ENCODE results near the gene KRT31. TPM values are rescaled to one million over a fixed set of nuclear protein-coding genes. Genes with fewer than 3 reads are reported as not detected.
A peak's percentile ranks its signal among the peaks of the same experiment; 100 is the strongest.

The KRT31 gene
- total RNA-seq, 1 experiment from 2014 or later = not detected

DNA sequence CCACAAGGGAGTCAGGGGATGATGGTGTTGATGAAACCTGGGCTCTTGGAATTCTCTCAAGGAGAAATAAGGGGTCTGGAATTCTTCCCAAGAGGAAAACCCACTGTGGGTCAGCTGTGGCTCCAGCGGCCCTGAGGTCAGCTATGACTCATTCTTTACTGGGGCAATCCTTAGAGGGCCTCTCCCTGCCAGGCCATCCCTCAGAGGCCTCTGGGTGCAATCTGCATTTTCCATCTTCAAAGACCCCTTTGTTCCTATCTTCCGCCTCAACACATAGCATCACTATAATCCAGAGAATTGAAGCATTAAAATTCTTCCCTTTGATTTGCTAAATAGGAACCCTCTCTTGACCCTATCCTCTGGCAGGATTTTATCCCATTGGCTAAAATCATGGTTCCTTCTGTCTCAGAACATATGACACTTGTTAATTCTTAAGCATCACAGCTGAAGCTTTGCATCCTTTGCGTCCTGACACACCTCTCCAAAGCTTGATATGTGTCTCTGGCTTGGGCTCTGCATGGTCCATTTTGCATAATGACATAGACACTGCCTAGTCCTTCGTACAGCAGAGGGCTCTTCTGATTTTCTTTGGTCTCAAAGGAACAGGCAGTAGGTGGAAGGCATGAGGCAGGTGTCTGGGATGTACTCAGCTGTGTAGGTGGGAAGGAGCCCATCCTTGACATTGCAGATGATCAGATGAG, 31.3 kb upstream of the KRT31 start:
- intact Hi-C loops (cut with micrococcal nuclease) = no loop called here
- Histone ChIP-seq H2AFZ (ENCODE audit: low read depth, low read length, poor library complexity, severe bottlenecking) (no peak overlapping the region), H3K27me3 (ENCODE audit: insufficient read depth, low read length) (no peaks in the 10 kb centered on the region), H3K4me1 (ENCODE audit: control insufficient read depth in 1 of 2, insufficient read depth in 2 of 2, low read length in 2 of 2) (peaks cover 11 to 13% of the 10 kb centered on the region in 2 experiments), H3K4me3 (replicated peaks in 1 of 2; ENCODE audit: low read depth in 1 of 2, low read length in 2 of 2) (no peak overlapping the region), H3K27ac (ENCODE audit: low read depth, low read length) (no peak overlapping the region), H3K4me2 (ENCODE audit: low read length) (peak overlapping the region; percentile 45), H3K79me2 (ENCODE audit: insufficient read depth, low read length) (no peaks in the 10 kb centered on the region), H3K9me3 (ENCODE audit: control insufficient read depth in 1 of 2, insufficient read depth in 1 of 2, low read depth in 1 of 2, low read length in 2 of 2) (no peaks in the 10 kb centered on the region), H3K9me2 (ENCODE audit: insufficient read depth) (no peaks in the 10 kb centered on the region), H3K36me3 (ENCODE audit: control insufficient read depth in 1 of 2, insufficient read depth in 2 of 2, low read length in 2 of 2) (no peaks in the 10 kb centered on the region), H3K9ac (ENCODE audit: low read length) (no peak overlapping the region), H4K20me1 (ENCODE audit: insufficient read depth) (no peaks in the 10 kb centered on the region)
- BruUV-seq (replicated peaks) = no TSS peak
- CTCF ChIA-PET = no interaction called here
- POLR2A ChIA-PET = no interaction called here
- DNase-seq (ENCODE audit: low read depth, low spot score) (no peak), ATAC-seq (peak; percentile 83)
- RAD21 ChIA-PET (ENCODE audit: low non-redundant PET in 1 of 2, low total read pairs in 2 of 2, uncharacterized antibody in 2 of 2, unreplicated experiment in 2 of 2) = interaction anchor here in 1 of 2 experiments (0.7 kb wide), 1 partner anchor 15 kb away, joined by 3 read pairs; no protein-coding TSS in a partner anchor
- TF ChIP-seq RAD21 (IDR thresholded peaks at IDR 0.05; ENCODE audit: low read depth) (no peak), POLR2AphosphoS5 (IDR thresholded peaks at IDR 0.05; ENCODE audit: low read depth, low read length) (no peak), YY1 (IDR thresholded peaks at IDR 0.05; ENCODE audit: extremely low read depth, insufficient replicate concordance, low read depth, low read length) (no peak), CBX3 (IDR thresholded peaks at IDR 0.05; ENCODE audit: low read depth) (no peak), SRF (IDR thresholded peaks at IDR 0.05; ENCODE audit: low read depth) (no peak), TCF7L2 (IDR thresholded peaks at IDR 0.05; ENCODE audit: borderline replicate concordance, extremely low read depth, insufficient read depth, insufficient read length) (no peak), EZH2 (IDR thresholded peaks at IDR 0.05) (no peak), JUND (IDR thresholded peaks at IDR 0.05) (0 out of 2 replicates have a peak, but pooled peaks have one; percentile 47), ZNF274 (IDR thresholded peaks at IDR 0.05; ENCODE audit: low read depth, low read length) (no peak), CEBPB (IDR thresholded peaks at IDR 0.05; ENCODE audit: low read depth) (no peak), SP1 (IDR thresholded peaks at IDR 0.05; ENCODE audit: low read depth) (0 out of 2 replicates have a peak, but pooled peaks have one; percentile 28), SIN3A (IDR thresholded peaks at IDR 0.05; ENCODE audit: low read depth) (no peak), ZFX (IDR thresholded peaks at IDR 0.05) (no peak), ELF1 (IDR thresholded peaks at IDR 0.05; ENCODE audit: borderline replicate concordance, low read depth) (no peak), EGR1 (IDR thresholded peaks at IDR 0.05; ENCODE audit: low read depth) (no peak), EZH2phosphoT487 (IDR thresholded peaks at IDR 0.05; ENCODE audit: borderline replicate concordance) (no peak), FOSL1 (IDR thresholded peaks at IDR 0.05; ENCODE audit: low read depth) (peak; percentile 70), POLR2A (IDR thresholded peaks at IDR 0.05; ENCODE audit: borderline replicate concordance, extremely low read depth, insufficient read depth, insufficient read length) (no peak)
- TF ChIP-seq, protein P1, sequence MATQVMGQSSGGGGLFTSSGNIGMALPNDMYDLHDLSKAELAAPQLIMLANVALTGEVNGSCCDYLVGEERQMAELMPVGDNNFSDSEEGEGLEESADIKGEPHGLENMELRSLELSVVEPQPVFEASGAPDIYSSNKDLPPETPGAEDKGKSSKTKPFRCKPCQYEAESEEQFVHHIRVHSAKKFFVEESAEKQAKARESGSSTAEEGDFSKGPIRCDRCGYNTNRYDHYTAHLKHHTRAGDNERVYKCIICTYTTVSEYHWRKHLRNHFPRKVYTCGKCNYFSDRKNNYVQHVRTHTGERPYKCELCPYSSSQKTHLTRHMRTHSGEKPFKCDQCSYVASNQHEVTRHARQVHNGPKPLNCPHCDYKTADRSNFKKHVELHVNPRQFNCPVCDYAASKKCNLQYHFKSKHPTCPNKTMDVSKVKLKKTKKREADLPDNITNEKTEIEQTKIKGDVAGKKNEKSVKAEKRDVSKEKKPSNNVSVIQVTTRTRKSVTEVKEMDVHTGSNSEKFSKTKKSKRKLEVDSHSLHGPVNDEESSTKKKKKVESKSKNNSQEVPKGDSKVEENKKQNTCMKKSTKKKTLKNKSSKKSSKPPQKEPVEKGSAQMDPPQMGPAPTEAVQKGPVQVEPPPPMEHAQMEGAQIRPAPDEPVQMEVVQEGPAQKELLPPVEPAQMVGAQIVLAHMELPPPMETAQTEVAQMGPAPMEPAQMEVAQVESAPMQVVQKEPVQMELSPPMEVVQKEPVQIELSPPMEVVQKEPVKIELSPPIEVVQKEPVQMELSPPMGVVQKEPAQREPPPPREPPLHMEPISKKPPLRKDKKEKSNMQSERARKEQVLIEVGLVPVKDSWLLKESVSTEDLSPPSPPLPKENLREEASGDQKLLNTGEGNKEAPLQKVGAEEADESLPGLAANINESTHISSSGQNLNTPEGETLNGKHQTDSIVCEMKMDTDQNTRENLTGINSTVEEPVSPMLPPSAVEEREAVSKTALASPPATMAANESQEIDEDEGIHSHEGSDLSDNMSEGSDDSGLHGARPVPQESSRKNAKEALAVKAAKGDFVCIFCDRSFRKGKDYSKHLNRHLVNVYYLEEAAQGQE (IDR thresholded peaks at IDR 0.05; ENCODE audit: low read depth) = no peak
- TF ChIP-seq, protein P2, sequence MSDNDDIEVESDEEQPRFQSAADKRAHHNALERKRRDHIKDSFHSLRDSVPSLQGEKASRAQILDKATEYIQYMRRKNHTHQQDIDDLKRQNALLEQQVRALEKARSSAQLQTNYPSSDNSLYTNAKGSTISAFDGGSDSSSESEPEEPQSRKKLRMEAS (IDR thresholded peaks at IDR 0.05) = no peak
- TF ChIP-seq, protein P3, sequence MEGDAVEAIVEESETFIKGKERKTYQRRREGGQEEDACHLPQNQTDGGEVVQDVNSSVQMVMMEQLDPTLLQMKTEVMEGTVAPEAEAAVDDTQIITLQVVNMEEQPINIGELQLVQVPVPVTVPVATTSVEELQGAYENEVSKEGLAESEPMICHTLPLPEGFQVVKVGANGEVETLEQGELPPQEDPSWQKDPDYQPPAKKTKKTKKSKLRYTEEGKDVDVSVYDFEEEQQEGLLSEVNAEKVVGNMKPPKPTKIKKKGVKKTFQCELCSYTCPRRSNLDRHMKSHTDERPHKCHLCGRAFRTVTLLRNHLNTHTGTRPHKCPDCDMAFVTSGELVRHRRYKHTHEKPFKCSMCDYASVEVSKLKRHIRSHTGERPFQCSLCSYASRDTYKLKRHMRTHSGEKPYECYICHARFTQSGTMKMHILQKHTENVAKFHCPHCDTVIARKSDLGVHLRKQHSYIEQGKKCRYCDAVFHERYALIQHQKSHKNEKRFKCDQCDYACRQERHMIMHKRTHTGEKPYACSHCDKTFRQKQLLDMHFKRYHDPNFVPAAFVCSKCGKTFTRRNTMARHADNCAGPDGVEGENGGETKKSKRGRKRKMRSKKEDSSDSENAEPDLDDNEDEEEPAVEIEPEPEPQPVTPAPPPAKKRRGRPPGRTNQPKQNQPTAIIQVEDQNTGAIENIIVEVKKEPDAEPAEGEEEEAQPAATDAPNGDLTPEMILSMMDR (IDR thresholded peaks at IDR 0.05 in 2 of 3, conservative IDR thresholded peaks at IDR 0.05 in 1 of 3; ENCODE audit: borderline replicate concordance in 1 of 3, insufficient read depth in 1 of 3, low read depth in 2 of 3, low read length in 2 of 3) = no peak
- TF ChIP-seq, protein P4, sequence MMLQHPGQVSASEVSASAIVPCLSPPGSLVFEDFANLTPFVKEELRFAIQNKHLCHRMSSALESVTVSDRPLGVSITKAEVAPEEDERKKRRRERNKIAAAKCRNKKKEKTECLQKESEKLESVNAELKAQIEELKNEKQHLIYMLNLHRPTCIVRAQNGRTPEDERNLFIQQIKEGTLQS (IDR thresholded peaks at IDR 0.05) = no peak

Measured in HCT116 (cell line).